ENCODE measurements around the gene ERBIN.

- TF ChIP-seq CTCF (conservative IDR thresholded peaks at IDR 0.05; ENCODE audit: low read depth, low read length): no peak
- no peak for TF ChIP-seq EZH2 (IDR thresholded peaks at IDR 0.05; ENCODE audit: low read length, unreplicated experiment)
- TF ChIP-seq EZH2phosphoT487 (IDR thresholded peaks at IDR 0.05; ENCODE audit: borderline replicate concordance, low read length): no peak
These were observed 82.9 kb downstream of the ERBIN start for GRCh38 chr5:66009277-66009676.

Measured in PC-3 (cell line).